K562 (cell line): ENCODE data around the gene SGMS1. TPM values are rescaled to one million over a fixed set of nuclear protein-coding genes. Genes with fewer than 3 reads are reported as not detected.

Experiments used
- ATF1 ChIP-seq, 2 experiments: fragments of 450-650 bp in 1 of 2; IDR thresholded peaks; 2 replicates each; pipeline ENCODE4 v1.6.1; 2016; ENCODE audit warnings: missing compliant biosample characterization in 1 of 2, missing genetic modification characterization in 1 of 2
- ATF3 ChIP-seq, 2 experiments: fragments of 450-650 bp in 1 of 2; sonication (generic) in 1 of 2; formaldehyde crosslinking in 1 of 2; IDR thresholded peaks in 1 of 2; conservative IDR thresholded peaks in 1 of 2; 2 replicates each; pipeline versions ENCODE4 v1.6.1 to v1.8.1; 2016 to 2023; ENCODE audit warnings: mild to moderate bottlenecking in 2 of 2, moderate library complexity in 2 of 2, inconsistent platforms in 1 of 2, missing genetic modification reagents in 1 of 2
- CUX1 ChIP-seq: fragments of 200-800 bp; sonication (Bioruptor generic); IDR thresholded peaks from 2 replicates; pipeline ENCODE4 v1.6.1; 2016; ENCODE audit warnings: missing genetic modification characterization, missing compliant biosample characterization
- DMBX1 ChIP-seq: fragments of 250-450 bp; sonication (Bioruptor Pico); IDR thresholded peaks from 2 replicates; pipeline ENCODE4 v1.8.0; 2022; ENCODE audit warnings: inconsistent platforms, mild to moderate bottlenecking, moderate library complexity, borderline replicate concordance
- ELF4 ChIP-seq: fragments of 450-650 bp; formaldehyde crosslinking; IDR thresholded peaks from 2 replicates; pipeline ENCODE4 v1.4.0; 2022; ENCODE audit warnings: missing genetic modification characterization
- GATA2 ChIP-seq: sonication (generic); formaldehyde crosslinking; IDR thresholded peaks from 2 replicates; pipeline ENCODE4 v1.4.0; 2020; ENCODE audit warnings: mild to moderate bottlenecking, missing genetic modification reagents
- HNRNPLL ChIP-seq: fragments of 200-400 bp; formaldehyde crosslinking; IDR thresholded peaks from 2 replicates; pipeline ENCODE4 v1.6.1; 2017; ENCODE audit warnings: low read length, low read depth, mild to moderate bottlenecking; ENCODE audit not compliant: poor library complexity, severe bottlenecking
- MAZ ChIP-seq, 2 experiments: fragments of 450-650 bp in 1 of 2; sonication (generic) in 1 of 2; formaldehyde crosslinking; IDR thresholded peaks in 1 of 2; conservative IDR thresholded peaks in 1 of 2; 2 replicates each; pipeline versions ENCODE4 v1.4.0 to v1.5.0; 2020; ENCODE audit warnings: mild to moderate bottlenecking in 1 of 2, missing genetic modification reagents in 1 of 2
- MEIS2 ChIP-seq: fragments of 450-650 bp; IDR thresholded peaks from 2 replicates; pipeline ENCODE4 v1.6.1; 2014; ENCODE audit warnings: mild to moderate bottlenecking; ENCODE audit not compliant: partially characterized antibody
- NFRKB ChIP-seq: fragments of 450-650 bp; IDR thresholded peaks from 2 replicates; pipeline ENCODE4 v1.6.1; 2016; ENCODE audit warnings: low read depth
- SMAD1 ChIP-seq: fragments of 150-350 bp; IDR thresholded peaks from 2 replicates; pipeline ENCODE4 v1.6.1; 2014; ENCODE audit warnings: low read length, low read depth; ENCODE audit not compliant: partially characterized antibody
- SOX6 ChIP-seq: fragments of 450-650 bp; IDR thresholded peaks from 2 replicates; pipeline ENCODE4 v1.6.1; 2014; ENCODE audit warnings: mild to moderate bottlenecking
- THRAP3 ChIP-seq: fragments of 450-650 bp; IDR thresholded peaks from 2 replicates; pipeline ENCODE4 v1.6.1; 2016; ENCODE audit warnings: mild to moderate bottlenecking, inconsistent platforms, borderline replicate concordance
- VEZF1 ChIP-seq: fragments of 200-800 bp; sonication (Bioruptor generic); IDR thresholded peaks from 2 replicates; pipeline ENCODE4 v1.6.1; 2017; ENCODE audit warnings: missing genetic modification characterization, missing compliant biosample characterization
- ZNF584 ChIP-seq: fragments of 200-800 bp; sonication (Bioruptor generic); IDR thresholded peaks from 2 replicates; pipeline ENCODE4 v1.6.1; 2016; ENCODE audit warnings: low read depth, mild to moderate bottlenecking, missing genetic modification characterization, missing compliant biosample characterization
- ZNF740 ChIP-seq, 3 experiments: fragments of 200-800 bp in 1 of 3; sonication (Bioruptor generic) in 1 of 3; sonication (generic) in 1 of 3; formaldehyde crosslinking in 1 of 3; IDR thresholded peaks; 2 replicates each; pipeline versions ENCODE4 v1.6.1 to v1.8.0; 2016 to 2022; ENCODE audit warnings: mild to moderate bottlenecking in 2 of 3, missing compliant biosample characterization in 2 of 3, missing genetic modification characterization in 2 of 3, missing genetic modification reagents in 1 of 3
- polyA plus RNA-seq, 8 experiments: library from polyadenylated mRNA; depleted of rRNA in 4 of 8; stranded (reverse) in 5 of 8; unstranded in 3 of 8; fragments of >200 nt; fragmentation: Nextera tagmentation in 2 of 8; fragmentation: Illumina TruSeq in 1 of 8; extraction: Ambion mirVana in 2 of 8; extraction: Trizol in 1 of 8; gene quantifications; 2 replicates each; pipeline versions ENCODE4 v1.2.1 to v1.2.3, GENCODE V29; 2011 to 2014; ENCODE audit warnings: inconsistent platforms in 1 of 8, missing spikeins in 1 of 8
- total RNA-seq, 7 experiments: library from RNA; depleted of rRNA in 6 of 7; stranded (reverse); fragments of >200 nt in 6 of 7; fragmentation: Illumina TruSeq in 2 of 7; extraction: Trizol in 2 of 7; gene quantifications; 2 replicates each; pipeline versions ENCODE4 v1.2.1 to v1.2.3, GENCODE V29; 2011 to 2021; ENCODE audit warnings: low replicate concordance in 1 of 7

Gene SGMS1
- total and polyA plus RNA-seq, 9 of the 15 experiments (the other 6 are each of a cell fraction or from before 2014, with no cell fraction given), result 22.6 to 232 (median 82.2) TPM

GRCh38 chr10:50325449-50326171, 298.1 kb downstream of the SGMS1 start (continued):
- TF ChIP-seq CUX1 (CRISPR knock-in tag), result peak; percentile 93
- no peak for TF ChIP-seq NFRKB
- TF ChIP-seq ZNF584 (CRISPR knock-in tag), result no peak
- 0 out of 2 replicates have a peak, but pooled peaks have one; percentile 47 for TF ChIP-seq VEZF1 (CRISPR knock-in tag)
- no peak for TF ChIP-seq SMAD1
- TF ChIP-seq ATF3 (IDR thresholded peaks at IDR 0.05), result no peak
- peak; percentile 49; the same call in 1 of the 2 replicates for TF ChIP-seq ATF3 (CRISPR knock-in tag; conservative IDR thresholded peaks at IDR 0.05)
- peak; percentile 59 for TF ChIP-seq HNRNPLL
- no peak for TF ChIP-seq SOX6
- 0 out of 2 replicates have a peak, but pooled peaks have one; percentile 30 for TF ChIP-seq ELF4 (CRISPR knock-in tag)
- no peak for TF ChIP-seq ATF1 (CRISPR knock-in tag; IDR thresholded peaks at IDR 0.05)
- TF ChIP-seq ATF1 (tag; IDR thresholded peaks at IDR 0.05), result peak; percentile 65
- TF ChIP-seq DMBX1, result peak; percentile 95
- TF ChIP-seq GATA2 (CRISPR knock-in tag), result 0 out of 2 replicates have a peak, but pooled peaks have one; percentile 19
- TF ChIP-seq ZNF740 (CRISPR knock-in tag; IDR thresholded peaks at IDR 0.05), result no peak
- peak in 1 of 2 experiments; percentile 79; a peak in 2 of 4 replicates for TF ChIP-seq ZNF740 (tag; IDR thresholded peaks at IDR 0.05)
- TF ChIP-seq MEIS2, result no peak
- peak in 1 of 2 experiments; percentile 58; a peak in 2 of 4 replicates for TF ChIP-seq MAZ (CRISPR knock-in tag; conservative IDR thresholded peaks at IDR 0.05 in 1 of 2, IDR thresholded peaks at IDR 0.05 in 1 of 2)
- TF ChIP-seq THRAP3, result no peak
